ENCODE measurements around the gene RABEP1. TPM values are rescaled to one million over a fixed set of nuclear protein-coding genes. Genes with fewer than 3 reads are reported as not detected.

RABEP1 gene
- total RNA-seq, 2 experiments from 2014 or later = 27.4 to 31.8 TPM

DNA sequence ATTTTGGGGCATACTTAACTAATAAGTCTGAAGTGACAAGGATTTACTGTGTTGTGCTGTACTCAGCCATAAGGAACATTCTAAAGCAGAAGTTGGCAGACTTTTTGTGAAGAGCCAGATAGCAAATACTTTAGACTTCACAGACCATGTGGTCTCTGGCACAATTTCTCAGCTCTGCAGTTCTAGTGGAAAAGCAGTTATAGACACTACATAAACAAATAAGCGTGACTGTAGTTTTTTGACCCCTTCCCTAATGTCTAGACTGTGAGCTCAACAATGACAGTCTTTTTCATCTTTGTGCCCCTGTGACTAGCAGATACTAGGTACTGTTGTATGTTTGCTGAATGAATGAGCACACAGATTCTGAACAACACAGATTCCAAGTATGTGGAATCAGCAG, 142.8 kb downstream of the RABEP1 start:
- Histone ChIP-seq H3K4me1 (ENCODE audit: insufficient read depth, low read length) (peaks cover 12% of the 10 kb centered on the region), H3K9me3 (ENCODE audit: control insufficient read depth in 1 of 2, insufficient read depth in 1 of 2, low read length in 2 of 2) (no peaks in the 10 kb centered on the region), H3K36me3 (ENCODE audit: insufficient read depth, low read length) (peaks cover 81% of the 10 kb centered on the region), H3K27me3 (ENCODE audit: control insufficient read depth in 1 of 2, insufficient read depth in 2 of 2, low read length in 2 of 2) (no peaks in the 10 kb centered on the region), H3K4me3 (ENCODE audit: low read length) (no peak overlapping the region), H3K27ac (ENCODE audit: low read depth in 1 of 2, low read length in 2 of 2) (no peak overlapping the region)
- no peak overlapping the region for H3K4me3 Mint-ChIP-seq
- TF ChIP-seq, protein P1, sequence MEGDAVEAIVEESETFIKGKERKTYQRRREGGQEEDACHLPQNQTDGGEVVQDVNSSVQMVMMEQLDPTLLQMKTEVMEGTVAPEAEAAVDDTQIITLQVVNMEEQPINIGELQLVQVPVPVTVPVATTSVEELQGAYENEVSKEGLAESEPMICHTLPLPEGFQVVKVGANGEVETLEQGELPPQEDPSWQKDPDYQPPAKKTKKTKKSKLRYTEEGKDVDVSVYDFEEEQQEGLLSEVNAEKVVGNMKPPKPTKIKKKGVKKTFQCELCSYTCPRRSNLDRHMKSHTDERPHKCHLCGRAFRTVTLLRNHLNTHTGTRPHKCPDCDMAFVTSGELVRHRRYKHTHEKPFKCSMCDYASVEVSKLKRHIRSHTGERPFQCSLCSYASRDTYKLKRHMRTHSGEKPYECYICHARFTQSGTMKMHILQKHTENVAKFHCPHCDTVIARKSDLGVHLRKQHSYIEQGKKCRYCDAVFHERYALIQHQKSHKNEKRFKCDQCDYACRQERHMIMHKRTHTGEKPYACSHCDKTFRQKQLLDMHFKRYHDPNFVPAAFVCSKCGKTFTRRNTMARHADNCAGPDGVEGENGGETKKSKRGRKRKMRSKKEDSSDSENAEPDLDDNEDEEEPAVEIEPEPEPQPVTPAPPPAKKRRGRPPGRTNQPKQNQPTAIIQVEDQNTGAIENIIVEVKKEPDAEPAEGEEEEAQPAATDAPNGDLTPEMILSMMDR (IDR thresholded peaks at IDR 0.05) = no peak
- no peak overlapping the region for H3K27ac Mint-ChIP-seq
- H3K27me3 Mint-ChIP-seq = no peaks in the 10 kb centered on the region
- ATAC-seq (ENCODE audit: poor library complexity) = no peak
- ChIA-PET POLR2A (no interaction called here), CTCF (interaction anchor here (3.6 kb wide), 1 partner anchor 14 kb away, joined by 31 read pairs; the partner anchor contains the start of gene C1QBP)
- H3K4me1 Mint-ChIP-seq (ENCODE audit: low read depth) = peaks cover 35% of the 10 kb centered on the region
- intact Hi-C loops (cut with DNase I, micrococcal nuclease) = loop anchor here in 1 of 2 experiments (5.0 to 10.0 kb wide), 2 partner anchors 228 to 1220 kb away; partner anchors contain the start of genes KIAA0753 and TXNDC17
- no peak for DNase-seq
- peaks cover 84% of the 10 kb centered on the region for H3K36me3 Mint-ChIP-seq (ENCODE audit: low read depth)
- H3K9me3 Mint-ChIP-seq = no peaks in the 10 kb centered on the region

DNA sequence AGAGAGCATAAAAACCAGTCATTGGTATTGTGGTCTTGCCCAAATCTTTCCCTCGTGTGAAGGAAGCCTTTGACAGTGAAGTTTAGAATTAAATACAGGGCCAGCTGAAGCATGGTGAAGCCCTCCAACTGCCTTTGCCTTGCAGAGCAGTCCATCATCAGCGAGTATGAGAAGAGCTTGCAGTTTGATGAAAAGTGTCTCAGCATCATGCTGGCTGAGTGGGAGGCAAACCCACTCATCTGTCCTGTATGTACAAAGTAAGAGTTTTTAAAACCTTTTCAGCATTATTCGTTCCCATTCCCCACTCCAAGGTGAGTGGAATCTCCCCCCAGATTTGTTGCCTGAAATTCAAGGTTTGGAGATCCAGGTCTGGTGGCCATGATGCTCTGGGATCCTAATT, 143.7 kb downstream of the RABEP1 start:
- Histone ChIP-seq H3K4me1 (ENCODE audit: insufficient read depth, low read length) (peaks cover 6% of the 10 kb centered on the region), H3K27ac (ENCODE audit: low read depth in 1 of 2, low read length in 2 of 2) (no peak overlapping the region), H3K4me3 (ENCODE audit: low read length) (no peak overlapping the region), H3K27me3 (ENCODE audit: control insufficient read depth in 1 of 2, insufficient read depth in 2 of 2, low read length in 2 of 2) (no peaks in the 10 kb centered on the region), H3K36me3 (ENCODE audit: insufficient read depth, low read length) (peaks cover 88% of the 10 kb centered on the region), H3K9me3 (ENCODE audit: control insufficient read depth in 1 of 2, insufficient read depth in 1 of 2, low read length in 2 of 2) (no peaks in the 10 kb centered on the region)
- TF ChIP-seq, protein P1 (IDR thresholded peaks at IDR 0.05) = no peak
- H3K27ac Mint-ChIP-seq = no peak overlapping the region
- no peaks in the 10 kb centered on the region for H3K9me3 Mint-ChIP-seq
- DNase-seq (no peak), ATAC-seq (ENCODE audit: poor library complexity) (no peak)
- intact Hi-C loops (cut with DNase I, micrococcal nuclease) = loop anchor here in 1 of 2 experiments (10.0 kb wide), 1 partner anchor 1219 kb away; the partner anchor contains the start of genes KIAA0753 and TXNDC17
- peaks cover 26% of the 10 kb centered on the region for H3K4me1 Mint-ChIP-seq (ENCODE audit: low read depth)
- no peak overlapping the region for H3K4me3 Mint-ChIP-seq
- CTCF ChIA-PET = interaction anchor here (3.6 kb wide), 1 partner anchor 13 kb away, joined by 31 read pairs; the partner anchor contains the start of gene C1QBP
- H3K36me3 Mint-ChIP-seq (ENCODE audit: low read depth) = peaks cover 82% of the 10 kb centered on the region
- no peaks in the 10 kb centered on the region for H3K27me3 Mint-ChIP-seq
- POLR2A ChIA-PET = no interaction called here

DNA sequence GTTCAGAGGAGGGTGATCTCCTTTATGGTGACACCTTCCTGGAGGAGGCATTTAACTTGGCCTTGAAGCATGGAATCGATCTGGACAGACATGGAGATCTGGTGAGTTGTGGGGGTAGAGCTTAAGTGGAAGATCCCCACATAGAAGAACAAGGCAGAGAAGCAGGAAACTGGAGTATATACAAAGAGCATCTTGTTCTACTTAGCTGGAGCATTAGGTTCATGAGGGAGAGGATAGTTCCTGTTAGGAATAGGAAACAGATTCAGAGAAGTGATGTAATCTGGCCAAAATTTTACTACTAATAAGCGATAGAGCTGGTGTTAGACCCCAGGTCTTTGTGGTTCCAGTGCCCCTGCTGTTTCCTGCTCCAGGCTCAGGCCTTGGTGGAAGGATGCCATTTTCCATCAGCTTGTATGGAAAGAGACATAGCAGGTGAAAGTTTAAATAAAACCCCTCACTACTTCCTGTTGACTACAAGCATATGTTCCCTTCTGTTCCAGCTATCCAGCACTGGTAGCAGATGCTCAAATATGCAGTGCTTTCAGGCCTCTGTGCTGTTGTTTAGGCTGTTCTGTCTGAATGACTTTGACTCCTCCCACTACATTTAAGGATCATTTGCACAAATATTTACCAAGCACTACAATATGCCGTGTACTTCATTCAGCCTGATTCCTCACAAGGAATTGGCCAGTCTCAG, 147.3 kb downstream of the RABEP1 start:
- Mint-ChIP-seq H3K9me3 (no peaks in the 10 kb centered on the region), H3K36me3 (ENCODE audit: low read depth) (peaks cover 90% of the 10 kb centered on the region), H3K27me3 (no peaks in the 10 kb centered on the region), H3K4me3 (no peak overlapping the region), H3K4me1 (ENCODE audit: low read depth) (peaks cover 5% of the 10 kb centered on the region), H3K27ac (peak overlapping the region; percentile 21)
- Histone ChIP-seq H3K27ac (ENCODE audit: low read depth in 1 of 2, low read length in 2 of 2) (no peak overlapping the region), H3K9me3 (ENCODE audit: control insufficient read depth in 1 of 2, insufficient read depth in 1 of 2, low read length in 2 of 2) (no peaks in the 10 kb centered on the region), H3K27me3 (ENCODE audit: control insufficient read depth in 1 of 2, insufficient read depth in 2 of 2, low read length in 2 of 2) (no peaks in the 10 kb centered on the region), H3K36me3 (ENCODE audit: insufficient read depth, low read length) (peaks cover 91% of the 10 kb centered on the region), H3K4me3 (ENCODE audit: low read length) (no peak overlapping the region), H3K4me1 (ENCODE audit: insufficient read depth, low read length) (no peaks in the 10 kb centered on the region)
- intact Hi-C loops (cut with DNase I, micrococcal nuclease) = loop anchor here in 1 of 2 experiments (10.0 kb wide), 1 partner anchor 1215 kb away; the partner anchor contains the start of genes KIAA0753 and TXNDC17
- ChIA-PET CTCF (interaction anchor here (3.6 kb wide), 1 partner anchor 9 kb away, joined by 21 read pairs; the partner anchor contains the start of gene C1QBP), POLR2A (interaction anchor here (0.9 kb wide), 1 partner anchor 12 kb away, joined by 3 read pairs; no protein-coding TSS in a partner anchor)
- ATAC-seq (ENCODE audit: poor library complexity) (no peak), DNase-seq (no peak)
- TF ChIP-seq, protein P1 (IDR thresholded peaks at IDR 0.05) = no peak
